Caco-2 (cell line): ENCODE data around the gene SLC22A23. TPM values are rescaled to one million over a fixed set of nuclear protein-coding genes. Genes with fewer than 3 reads are reported as not detected.

Experiments used
- BruUV-seq: library from RNA; stranded (reverse); fragments of 400-500 nt; replicated peaks from 2 replicates; lab custom pipeline; 2021; lab: Mats Ljungman, UMichigan
- CTCF ChIA-PET: fragments of 300-600 bp; sonication (Branson Sonifier 250); formaldehyde crosslinking; loops from one replicate; lab custom pipeline; 2022; ENCODE audit warnings: antibody characterized with exemption; lab: Charles Lee
- POLR2A ChIA-PET: fragments of 300-600 bp; sonication (Branson Sonifier 250); formaldehyde crosslinking; loops from one replicate; lab custom pipeline; 2022; ENCODE audit warnings: antibody characterized with exemption; lab: Charles Lee
- DNase-seq, 2 experiments: peaks; one replicate each; pipeline versions ENCODE4 v3.0.0 to v3.0.0-alpha.2; 2020 to 2022
- H3K27me3 ChIP-seq: replicated peaks from 2 replicates; pipeline ENCODE4 v1.6.0; 2011; ENCODE audit warnings: low read length; ENCODE audit not compliant: control insufficient read depth, insufficient read depth
- H3K36me3 ChIP-seq: 2 replicates; pipeline ENCODE4 v1.5.1; 2011; ENCODE audit warnings: low read length; ENCODE audit not compliant: control insufficient read depth, insufficient read depth
- H3K4me1 ChIP-seq: fragments of 250-450 bp; sonication (Bioruptor Pico); 2 replicates; pipeline ENCODE4 v1.5.1; 2020; ENCODE audit warnings: mild to moderate bottlenecking
- H3K4me3 ChIP-seq: 2 replicates; pipeline ENCODE4 v1.5.1; 2011; ENCODE audit warnings: low read depth, mild to moderate bottlenecking, control low read depth, low read length
- H3K9me3 ChIP-seq: fragments of 250-450 bp; sonication (Bioruptor Pico); 2 replicates; pipeline ENCODE4 v1.5.1; 2020; ENCODE audit warnings: mild to moderate bottlenecking, moderate library complexity
- H3K27ac Mint-ChIP-seq: one replicate; pipeline ENCODE4 v1.8.0; 2022; ENCODE audit warnings: mixed read lengths; ENCODE audit not compliant: unreplicated experiment
- H3K27me3 Mint-ChIP-seq: one replicate; pipeline ENCODE4 v1.8.0; 2022; ENCODE audit warnings: mixed read lengths; ENCODE audit not compliant: insufficient read depth, unreplicated experiment
- H3K36me3 Mint-ChIP-seq: one replicate; pipeline ENCODE4 v1.8.0; 2022; ENCODE audit warnings: mild to moderate bottlenecking, mixed read lengths; ENCODE audit not compliant: insufficient read depth, unreplicated experiment
- H3K4me1 Mint-ChIP-seq: one replicate; pipeline ENCODE4 v1.8.0; 2022; ENCODE audit warnings: low read depth, mixed read lengths; ENCODE audit not compliant: unreplicated experiment
- H3K4me3 Mint-ChIP-seq: one replicate; pipeline ENCODE4 v1.8.0; 2022; ENCODE audit warnings: mild to moderate bottlenecking, moderate library complexity, mixed read lengths; ENCODE audit not compliant: unreplicated experiment
- H3K9me3 Mint-ChIP-seq: one replicate; pipeline ENCODE4 v1.8.0; 2022; ENCODE audit warnings: mixed read lengths; ENCODE audit not compliant: unreplicated experiment
- CTCF ChIP-seq, 2 experiments: fragments of 200-600 bp in 1 of 2; IDR thresholded peaks; 1 replicate in 1 of 2; 2 replicates in 1 of 2; pipeline versions ENCODE4 v1.5.1 to v1.8.0; 2011 to 2022; ENCODE audit warnings: antibody characterized with exemption in 1 of 2, control low read depth in 1 of 2, inconsistent platforms in 1 of 2, low read depth in 1 of 2, low read length in 1 of 2, mild to moderate bottlenecking in 1 of 2, moderate library complexity in 1 of 2; ENCODE audit not compliant: insufficient read depth in 1 of 2, severe bottlenecking in 1 of 2, unreplicated experiment in 1 of 2
- intact Hi-C: fragments of 100-400 bp; cut with micrococcal nuclease; formaldehyde crosslinking; loops from one replicate; pipeline ENCODE4 v1.10.0; 2022; ENCODE audit not compliant: unreplicated experiment
- total RNA-seq: library from RNA; stranded (reverse); gene quantifications from 2 replicates; pipeline ENCODE4 v1.2.3, GENCODE V29; 2022

SLC22A23 gene
- total RNA-seq, 1 experiment from 2014 or later, result 45.5 TPM

GRCh38 chr6:3426927-3427686, 29.7 kb downstream of the SLC22A23 start:
- H3K36me3 Mint-ChIP-seq, result peaks cover 30% of the 10 kb centered on the region

GRCh38 chr6:3426091-3426926, 30.5 kb downstream of the SLC22A23 start:
- Mint-ChIP-seq H3K27me3 (no peaks in the 10 kb centered on the region), H3K4me3 (no peak overlapping the region), H3K36me3 (peaks cover 30% of the 10 kb centered on the region), H3K9me3 (no peaks in the 10 kb centered on the region), H3K4me1 (peaks cover 30% of the 10 kb centered on the region), H3K27ac (peak overlapping the region; percentile 38)
- POLR2A ChIA-PET, result no interaction called here
- no peak for TF ChIP-seq CTCF (IDR thresholded peaks at IDR 0.05; ENCODE audit: insufficient read depth in 1 of 2, low read depth in 1 of 2, low read length in 1 of 2, severe bottlenecking in 1 of 2, unreplicated experiment in 1 of 2)
- Histone ChIP-seq H3K4me1 (peaks cover 25% of the 10 kb centered on the region), H3K9me3 (no peaks in the 10 kb centered on the region), H3K4me3 (no peak overlapping the region), H3K36me3 (no peaks in the 10 kb centered on the region; the same call in 1 of the 2 replicates), H3K27me3 (no peaks in the 10 kb centered on the region)
- intact Hi-C loops, result no loop called here
- DNase-seq, result no peak
- CTCF ChIA-PET, result no interaction called here
- no TSS peak for BruUV-seq

More at GRCh38 chr6:3426927-3427686, 29.7 kb downstream of the SLC22A23 start:
- peaks cover 17% of the 10 kb centered on the region for H3K4me1 ChIP-seq
- Mint-ChIP-seq H3K4me1 (peaks cover 26% of the 10 kb centered on the region), H3K9me3 (no peaks in the 10 kb centered on the region), H3K4me3 (no peak overlapping the region), H3K27me3 (no peaks in the 10 kb centered on the region), H3K27ac (peak overlapping the region; percentile 38)
- H3K4me3 ChIP-seq, result no peak overlapping the region
- CTCF ChIA-PET, result no interaction called here
- no peak for DNase-seq
- no peaks in the 10 kb centered on the region; the same call in 1 of the 2 replicates for H3K36me3 ChIP-seq
- H3K27me3 ChIP-seq, result no peaks in the 10 kb centered on the region
- H3K9me3 ChIP-seq, result no peaks in the 10 kb centered on the region
- no TSS peak for BruUV-seq
- intact Hi-C loops, result no loop called here
- POLR2A ChIA-PET, result no interaction called here
- TF ChIP-seq CTCF (IDR thresholded peaks at IDR 0.05; ENCODE audit: insufficient read depth in 1 of 2, low read depth in 1 of 2, low read length in 1 of 2, severe bottlenecking in 1 of 2, unreplicated experiment in 1 of 2), result no peak

DNA sequence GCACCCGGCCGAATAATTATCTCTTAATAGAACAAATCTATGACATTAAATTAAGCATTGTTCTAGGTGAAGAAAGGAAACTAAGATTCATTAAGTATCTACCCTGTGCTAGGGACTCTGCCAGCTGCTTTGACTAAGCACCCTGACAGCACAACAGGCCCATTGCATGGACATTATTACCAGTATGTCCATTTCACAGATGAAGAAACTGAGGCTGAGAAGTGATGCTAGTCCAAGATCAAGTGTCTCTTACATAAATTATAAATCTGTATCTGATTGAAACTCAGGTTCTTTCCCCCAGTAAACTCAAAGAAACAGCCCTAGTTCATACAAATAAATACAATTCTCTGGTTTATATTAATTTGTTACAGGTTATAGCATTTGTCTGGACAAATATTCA, 31.3 kb downstream of the SLC22A23 start:
- no peaks in the 10 kb centered on the region for H3K9me3 Mint-ChIP-seq
- ChIA-PET POLR2A (no interaction called here), CTCF (no interaction called here)
- H3K4me3 Mint-ChIP-seq, result no peak overlapping the region
- Histone ChIP-seq H3K27me3 (no peaks in the 10 kb centered on the region), H3K4me3 (no peak overlapping the region), H3K4me1 (peaks cover 33% of the 10 kb centered on the region), H3K36me3 (no peaks in the 10 kb centered on the region; the same call in 1 of the 2 replicates), H3K9me3 (no peaks in the 10 kb centered on the region; the same call in 1 of the 2 replicates)
- peaks cover 30% of the 10 kb centered on the region for H3K4me1 Mint-ChIP-seq
- no peak for DNase-seq
- peaks cover 30% of the 10 kb centered on the region for H3K36me3 Mint-ChIP-seq
- intact Hi-C loops, result no loop called here
- no TSS peak for BruUV-seq
- H3K27ac Mint-ChIP-seq, result no peak overlapping the region
- H3K27me3 Mint-ChIP-seq, result no peaks in the 10 kb centered on the region
- no peak for TF ChIP-seq CTCF (IDR thresholded peaks at IDR 0.05; ENCODE audit: insufficient read depth in 1 of 2, low read depth in 1 of 2, low read length in 1 of 2, severe bottlenecking in 1 of 2, unreplicated experiment in 1 of 2)
